HepG2 (cell line): ENCODE results near the gene RPL11. TPM values are rescaled to one million over a fixed set of nuclear protein-coding genes. Genes with fewer than 3 reads are reported as not detected.

ENCODE experiments used
- ARHGAP35 ChIP-seq: sonication (generic); formaldehyde crosslinking; IDR thresholded peaks from 2 replicates; pipeline ENCODE4 v1.9.0; 2022; ENCODE audit warnings: mild to moderate bottlenecking, inconsistent platforms, moderate library complexity, missing genetic modification reagents, borderline replicate concordance
- ATF7-NPFF ChIP-seq: sonication (generic); formaldehyde crosslinking; IDR thresholded peaks from 2 replicates; pipeline ENCODE4 v1.8.1; 2023; ENCODE audit warnings: mild to moderate bottlenecking, low read depth, missing genetic modification reagents, moderate library complexity
- CENPX ChIP-seq: sonication (generic); formaldehyde crosslinking; IDR thresholded peaks from 2 replicates; pipeline ENCODE4 v1.9.0; 2021; ENCODE audit warnings: mild to moderate bottlenecking, missing genetic modification reagents, moderate library complexity
- DMAP1 ChIP-seq: IDR thresholded peaks from 2 replicates; pipeline ENCODE4 v1.6.1; 2016
- EHMT2 ChIP-seq: fragments of 200-600 bp; sonication (generic); IDR thresholded peaks from 2 replicates; pipeline ENCODE4 v1.7.0; 2017; ENCODE audit warnings: antibody characterized with exemption, low read depth, low read length, borderline replicate concordance
- HNRNPL ChIP-seq: fragments of 200-400 bp; formaldehyde crosslinking; IDR thresholded peaks from 2 replicates; pipeline ENCODE4 v1.6.1; 2017; ENCODE audit warnings: mild to moderate bottlenecking, low read depth, low read length
- KDM5A ChIP-seq: fragments of 200-600 bp; sonication (generic); IDR thresholded peaks from 2 replicates; pipeline ENCODE4 v1.7.0; 2018; ENCODE audit warnings: antibody characterized with exemption, mild to moderate bottlenecking, low read length, borderline replicate concordance
- MATR3 ChIP-seq: sonication (generic); formaldehyde crosslinking; IDR thresholded peaks from 2 replicates; pipeline ENCODE4 v1.4.0; 2020; ENCODE audit warnings: missing genetic modification reagents
- RFXAP ChIP-seq: sonication (generic); formaldehyde crosslinking; IDR thresholded peaks from 2 replicates; pipeline ENCODE4 v1.4.0; 2020; ENCODE audit warnings: missing genetic modification reagents, borderline replicate concordance
- SOX5 ChIP-seq: IDR thresholded peaks from 2 replicates; pipeline ENCODE4 v1.6.1; 2016; ENCODE audit warnings: borderline replicate concordance
- TAF15 ChIP-seq: fragments of 200-400 bp; formaldehyde crosslinking; IDR thresholded peaks from one replicate; pipeline ENCODE4 v1.6.1; 2018; ENCODE audit warnings: mild to moderate bottlenecking, low read depth, low read length; ENCODE audit not compliant: poor library complexity, severe bottlenecking
- TCF7 ChIP-seq: sonication (generic); IDR thresholded peaks from 2 replicates; pipeline ENCODE4 v1.6.1; 2016; ENCODE audit warnings: antibody characterized with exemption, low read depth
- U2AF1 ChIP-seq: fragments of 200-400 bp; formaldehyde crosslinking; optimal IDR thresholded peaks from 2 replicates; pipeline ENCODE3; 2017; ENCODE audit warnings: mild to moderate bottlenecking, low read depth, low read length
- WIZ ChIP-seq: sonication (generic); formaldehyde crosslinking; IDR thresholded peaks from 2 replicates; pipeline ENCODE4 v1.5.1; 2020; ENCODE audit warnings: mild to moderate bottlenecking, missing genetic modification reagents
- ZFP36L2 ChIP-seq: sonication (generic); formaldehyde crosslinking; IDR thresholded peaks from 2 replicates; pipeline ENCODE4 v1.4.0; 2020; ENCODE audit warnings: missing genetic modification reagents
- ZNF589 ChIP-seq: sonication (generic); formaldehyde crosslinking; conservative IDR thresholded peaks from 2 replicates; pipeline ENCODE4 v1.8.0; 2022; ENCODE audit warnings: mild to moderate bottlenecking, moderate library complexity, missing genetic modification reagents
- ZNF772 ChIP-seq: sonication (generic); formaldehyde crosslinking; IDR thresholded peaks from 2 replicates; pipeline ENCODE4 v1.5.0; 2020; ENCODE audit warnings: mild to moderate bottlenecking, missing genetic modification reagents
- ZSCAN5A ChIP-seq: sonication (generic); formaldehyde crosslinking; IDR thresholded peaks from 2 replicates; pipeline ENCODE4 v1.8.0; 2022; ENCODE audit warnings: mild to moderate bottlenecking, missing genetic modification reagents, borderline replicate concordance
- ZZZ3 ChIP-seq: sonication (generic); formaldehyde crosslinking; IDR thresholded peaks from 2 replicates; pipeline ENCODE4 v1.4.0; 2020; ENCODE audit warnings: missing genetic modification reagents, mild to moderate bottlenecking, borderline replicate concordance
- polyA plus RNA-seq, 8 experiments: library from polyadenylated mRNA; depleted of rRNA in 3 of 8; stranded (reverse) in 7 of 8; unstranded in 1 of 8; fragments of >200 nt; fragmentation: Illumina TruSeq in 4 of 8; extraction: Trizol in 4 of 8; gene quantifications; 2 replicates each; pipeline versions ENCODE4 v1.2.1 to v1.2.3, GENCODE V29; 2011 to 2016; ENCODE audit warnings: low read depth in 4 of 8, missing spikeins in 1 of 8, mixed read lengths in 1 of 8; ENCODE audit not compliant: insufficient read depth in 1 of 8
- total RNA-seq, 5 experiments: library from RNA; depleted of rRNA; stranded (reverse); fragments of >200 nt; fragmentation: Illumina TruSeq; extraction: Trizol; gene quantifications; 2 replicates each; pipeline ENCODE4 v1.2.3, GENCODE V29; 2016; ENCODE audit warnings: low read depth in 1 of 5
- TF ChIP-seq, protein P1 (sequence below): IDR thresholded peaks from 2 replicates; pipeline ENCODE4 v1.4.0; 2020; ENCODE audit warnings: mild to moderate bottlenecking, missing genetic modification reagents
- TF ChIP-seq, protein P2 (sequence below): conservative IDR thresholded peaks from 2 replicates; pipeline ENCODE4 v1.6.1; 2018; ENCODE audit warnings: missing genetic modification reagents
- TF ChIP-seq, protein P3 (sequence below): sonication (generic); formaldehyde crosslinking; IDR thresholded peaks from 2 replicates; pipeline ENCODE4 v1.4.0; 2020; ENCODE audit warnings: missing genetic modification reagents, mild to moderate bottlenecking, borderline replicate concordance

The RPL11 gene
- total and polyA plus RNA-seq, 2 of the 13 experiments (the other 11 are each of a cell fraction or from before 2014, with no cell fraction given) = 1,682 to 2,010 TPM

DNA sequence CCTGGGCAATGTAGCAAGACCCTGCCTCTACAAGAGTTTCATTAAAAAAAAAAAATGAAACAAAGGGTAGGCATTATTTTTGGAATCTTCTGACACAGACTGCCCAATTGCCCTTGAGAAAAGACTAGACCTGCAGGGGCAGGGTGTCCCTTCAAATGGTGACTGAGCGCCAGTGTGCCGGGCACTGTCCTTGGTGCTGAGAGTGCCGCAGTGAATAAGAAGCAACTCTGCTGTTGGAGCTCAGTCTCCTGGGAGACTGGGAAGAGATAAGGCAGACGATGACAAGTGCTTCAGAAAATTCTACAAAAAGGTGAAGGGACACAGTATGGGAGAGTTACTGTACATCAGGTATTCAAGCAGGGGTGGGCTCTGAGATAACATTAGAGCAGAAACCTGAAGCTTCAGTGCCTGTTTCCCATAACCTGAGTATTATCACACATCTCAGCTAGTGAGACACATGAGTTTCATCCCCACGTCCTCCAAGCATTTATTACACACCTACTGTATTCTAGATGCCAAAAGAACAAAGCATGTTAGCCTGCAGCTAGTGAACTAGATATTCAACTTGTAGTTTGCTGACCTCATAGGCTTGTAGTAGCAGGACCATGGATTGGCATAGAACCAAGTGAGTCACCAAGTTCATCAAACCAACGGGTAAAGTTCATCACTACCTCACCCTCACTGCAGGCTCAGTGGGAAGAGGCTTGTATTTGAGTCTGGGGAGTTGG, 18.4 kb upstream of the RPL11 start (continued):
- TF ChIP-seq, protein P1, sequence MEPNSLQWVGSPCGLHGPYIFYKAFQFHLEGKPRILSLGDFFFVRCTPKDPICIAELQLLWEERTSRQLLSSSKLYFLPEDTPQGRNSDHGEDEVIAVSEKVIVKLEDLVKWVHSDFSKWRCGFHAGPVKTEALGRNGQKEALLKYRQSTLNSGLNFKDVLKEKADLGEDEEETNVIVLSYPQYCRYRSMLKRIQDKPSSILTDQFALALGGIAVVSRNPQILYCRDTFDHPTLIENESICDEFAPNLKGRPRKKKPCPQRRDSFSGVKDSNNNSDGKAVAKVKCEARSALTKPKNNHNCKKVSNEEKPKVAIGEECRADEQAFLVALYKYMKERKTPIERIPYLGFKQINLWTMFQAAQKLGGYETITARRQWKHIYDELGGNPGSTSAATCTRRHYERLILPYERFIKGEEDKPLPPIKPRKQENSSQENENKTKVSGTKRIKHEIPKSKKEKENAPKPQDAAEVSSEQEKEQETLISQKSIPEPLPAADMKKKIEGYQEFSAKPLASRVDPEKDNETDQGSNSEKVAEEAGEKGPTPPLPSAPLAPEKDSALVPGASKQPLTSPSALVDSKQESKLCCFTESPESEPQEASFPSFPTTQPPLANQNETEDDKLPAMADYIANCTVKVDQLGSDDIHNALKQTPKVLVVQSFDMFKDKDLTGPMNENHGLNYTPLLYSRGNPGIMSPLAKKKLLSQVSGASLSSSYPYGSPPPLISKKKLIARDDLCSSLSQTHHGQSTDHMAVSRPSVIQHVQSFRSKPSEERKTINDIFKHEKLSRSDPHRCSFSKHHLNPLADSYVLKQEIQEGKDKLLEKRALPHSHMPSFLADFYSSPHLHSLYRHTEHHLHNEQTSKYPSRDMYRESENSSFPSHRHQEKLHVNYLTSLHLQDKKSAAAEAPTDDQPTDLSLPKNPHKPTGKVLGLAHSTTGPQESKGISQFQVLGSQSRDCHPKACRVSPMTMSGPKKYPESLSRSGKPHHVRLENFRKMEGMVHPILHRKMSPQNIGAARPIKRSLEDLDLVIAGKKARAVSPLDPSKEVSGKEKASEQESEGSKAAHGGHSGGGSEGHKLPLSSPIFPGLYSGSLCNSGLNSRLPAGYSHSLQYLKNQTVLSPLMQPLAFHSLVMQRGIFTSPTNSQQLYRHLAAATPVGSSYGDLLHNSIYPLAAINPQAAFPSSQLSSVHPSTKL = peak; percentile 50
- TF ChIP-seq MATR3 (CRISPR knock-in tag) (no peak), EHMT2 (peak; percentile 95), RFXAP (no peak), ZNF589 (CRISPR knock-in tag) (no peak), ARHGAP35 (CRISPR knock-in tag) (no peak), U2AF1 (no peak), CENPX (CRISPR knock-in tag) (no peak), DMAP1 (no peak), ZNF772 (CRISPR knock-in tag) (peak; percentile 68; the same call in 1 of the 2 replicates), ATF7-NPFF (CRISPR knock-in tag) (peak; percentile 55; the same call in 1 of the 2 replicates), TAF15 (no peak), HNRNPL (no peak), ZZZ3 (CRISPR knock-in tag) (no peak), ZSCAN5A (0 out of 2 replicates have a peak, but pooled peaks have one; percentile 28), WIZ (peak; percentile 97; the same call in 1 of the 2 replicates), ZFP36L2 (CRISPR knock-in tag) (0 out of 2 replicates have a peak, but pooled peaks have one; percentile 76), KDM5A (no peak), TCF7 (no peak), SOX5 (CRISPR knock-in tag) (peak; percentile 22; the same call in 1 of the 2 replicates)
- TF ChIP-seq, protein P2, sequence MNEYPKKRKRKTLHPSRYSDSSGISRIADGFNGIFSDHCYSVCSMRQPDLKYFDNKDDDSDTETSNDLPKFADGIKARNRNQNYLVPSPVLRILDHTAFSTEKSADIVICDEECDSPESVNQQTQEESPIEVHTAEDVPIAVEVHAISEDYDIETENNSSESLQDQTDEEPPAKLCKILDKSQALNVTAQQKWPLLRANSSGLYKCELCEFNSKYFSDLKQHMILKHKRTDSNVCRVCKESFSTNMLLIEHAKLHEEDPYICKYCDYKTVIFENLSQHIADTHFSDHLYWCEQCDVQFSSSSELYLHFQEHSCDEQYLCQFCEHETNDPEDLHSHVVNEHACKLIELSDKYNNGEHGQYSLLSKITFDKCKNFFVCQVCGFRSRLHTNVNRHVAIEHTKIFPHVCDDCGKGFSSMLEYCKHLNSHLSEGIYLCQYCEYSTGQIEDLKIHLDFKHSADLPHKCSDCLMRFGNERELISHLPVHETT = peak; percentile 69; the same call in 1 of the 2 replicates
- TF ChIP-seq, protein P3, sequence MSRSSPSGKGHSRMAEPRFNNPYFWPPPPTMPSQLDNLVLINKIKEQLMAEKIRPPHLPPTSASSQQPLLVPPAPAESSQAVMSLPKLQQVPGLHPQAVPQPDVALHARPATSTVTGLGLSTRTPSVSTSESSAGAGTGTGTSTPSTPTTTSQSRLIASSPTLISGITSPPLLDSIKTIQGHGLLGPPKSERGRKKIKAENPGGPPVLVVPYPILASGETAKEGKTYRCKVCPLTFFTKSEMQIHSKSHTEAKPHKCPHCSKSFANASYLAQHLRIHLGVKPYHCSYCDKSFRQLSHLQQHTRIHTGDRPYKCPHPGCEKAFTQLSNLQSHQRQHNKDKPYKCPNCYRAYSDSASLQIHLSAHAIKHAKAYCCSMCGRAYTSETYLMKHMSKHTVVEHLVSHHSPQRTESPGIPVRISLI (CRISPR knock-in tag) = no peak
